PC-9 (cell line): ENCODE data around the gene BCAP29.

Source experiments
- CTCF ChIP-seq: fragments of 200-600 bp; sonication (generic); conservative IDR thresholded peaks from 2 replicates; pipeline ENCODE4 v1.6.1; 2017; ENCODE audit warnings: mixed run types, antibody characterized with exemption, mild to moderate bottlenecking, moderate library complexity
- EZH2 ChIP-seq: fragments of 200-600 bp; sonication (generic); IDR thresholded peaks from 2 replicates; pipeline ENCODE4 v1.8.0; 2017; ENCODE audit warnings: antibody characterized with exemption, low read depth

GRCh38 chr7:107644309-107644974 lies 64.4 kb downstream of the BCAP29 start:
- TF ChIP-seq CTCF: no peak
- TF ChIP-seq EZH2: no peak
